Measurements from ENCODE around the gene ZNF322.

ZNF322 gene

DNA sequence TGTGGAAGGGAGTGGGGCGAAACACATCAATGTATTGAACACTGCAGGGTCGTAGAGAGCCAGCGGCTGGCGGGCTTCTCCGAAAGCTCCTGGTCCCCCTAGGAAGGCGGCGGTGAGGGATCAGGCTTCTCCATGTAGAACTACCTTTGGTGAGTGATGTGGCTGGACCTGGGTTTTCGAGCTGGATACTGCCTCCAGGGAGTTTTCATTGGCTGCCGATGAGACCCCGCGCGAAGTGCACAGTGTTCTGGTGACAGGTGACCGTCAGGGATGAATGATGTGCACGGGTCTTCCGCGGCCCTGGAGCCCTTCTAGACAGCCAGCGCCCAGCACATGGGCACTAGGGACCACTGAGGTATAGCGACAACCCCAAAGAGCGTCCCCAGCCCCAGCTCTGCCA, 46.3 kb downstream of the ZNF322 start:
- no peak for DNase-seq

GRCh38 chr6:26611599-26611998, 47.9 kb downstream of the ZNF322 start:
- no peak for DNase-seq

DNA sequence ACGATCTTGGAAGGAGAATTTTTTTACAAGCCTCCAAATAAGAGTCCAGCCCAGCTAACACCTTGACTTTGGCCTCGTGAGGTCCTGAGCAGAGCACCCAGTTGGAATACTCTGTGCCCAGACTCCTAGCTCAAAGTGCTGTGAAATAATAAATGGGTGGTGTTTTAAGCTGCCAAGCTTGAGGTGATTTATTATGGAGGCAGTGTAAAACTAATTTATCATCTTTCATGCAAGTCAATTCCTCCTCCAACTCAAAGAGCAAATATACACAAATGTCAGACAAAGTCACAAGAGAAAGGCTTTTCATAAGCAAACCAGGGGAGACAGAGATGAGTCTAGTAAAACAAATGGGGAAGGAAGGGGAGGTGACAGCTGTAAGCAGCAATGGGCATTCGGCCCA, 50.1 kb downstream of the ZNF322 start:
- DNase-seq, result no peak

- DNase-seq, result peak; percentile 50
These were observed 51.9 kb downstream of the ZNF322 start for GRCh38 chr6:26607434-26608230.

- no peak for DNase-seq
These were observed 54.7 kb downstream of the ZNF322 start for GRCh38 chr6:26604797-26605196.

- DNase-seq, result no peak
These were observed 55.5 kb downstream of the ZNF322 start for GRCh38 chr6:26604026-26604425.

- DNase-seq, result no peak
These were observed 57.3 kb downstream of the ZNF322 start for GRCh38 chr6:26602262-26602661.

DNA sequence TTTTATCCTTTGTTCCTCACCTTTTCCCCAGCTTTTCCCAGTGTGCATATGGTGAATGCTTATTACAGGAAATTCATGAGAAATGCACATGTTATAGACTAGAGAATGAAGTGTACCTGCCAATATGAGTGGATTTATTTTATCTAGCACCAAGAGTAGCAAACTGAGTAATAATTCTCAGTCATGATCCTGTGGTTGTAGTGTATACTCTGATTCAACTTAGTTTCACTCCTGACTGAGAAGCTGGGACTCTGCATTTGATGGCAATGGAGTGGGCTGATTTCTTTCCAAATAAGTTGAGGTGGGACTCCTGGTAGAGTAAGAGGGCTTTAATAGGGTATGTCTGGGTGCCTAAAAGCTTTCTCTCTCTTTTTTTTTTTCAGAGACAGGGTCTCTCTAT, 58.8 kb downstream of the ZNF322 start:
- no peak for DNase-seq

- no peak for DNase-seq
These were observed 60.0 kb downstream of the ZNF322 start for GRCh38 chr6:26599591-26599990.

DNA sequence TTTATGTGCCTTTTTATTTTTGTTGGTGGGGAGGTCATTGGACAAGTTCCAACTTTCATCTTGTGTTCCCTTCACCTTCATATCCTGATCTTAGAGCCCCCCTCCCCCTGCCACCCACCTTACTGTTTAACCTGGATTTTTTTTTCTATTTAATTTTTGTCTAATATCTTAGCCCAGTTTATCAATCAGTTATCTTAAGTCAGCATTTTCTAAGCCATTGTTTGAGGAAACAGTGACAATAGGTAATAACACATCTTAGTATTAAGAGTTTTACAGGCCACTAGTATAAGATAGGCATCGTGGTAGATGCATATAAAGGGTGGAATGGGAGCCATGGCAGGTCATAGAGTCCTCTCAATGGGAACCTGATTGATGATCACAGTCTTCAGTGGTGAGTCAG, 60.4 kb downstream of the ZNF322 start:
- no peak for DNase-seq

- DNase-seq, result no peak
These were observed 61.3 kb downstream of the ZNF322 start for GRCh38 chr6:26598267-26598666.

DNA sequence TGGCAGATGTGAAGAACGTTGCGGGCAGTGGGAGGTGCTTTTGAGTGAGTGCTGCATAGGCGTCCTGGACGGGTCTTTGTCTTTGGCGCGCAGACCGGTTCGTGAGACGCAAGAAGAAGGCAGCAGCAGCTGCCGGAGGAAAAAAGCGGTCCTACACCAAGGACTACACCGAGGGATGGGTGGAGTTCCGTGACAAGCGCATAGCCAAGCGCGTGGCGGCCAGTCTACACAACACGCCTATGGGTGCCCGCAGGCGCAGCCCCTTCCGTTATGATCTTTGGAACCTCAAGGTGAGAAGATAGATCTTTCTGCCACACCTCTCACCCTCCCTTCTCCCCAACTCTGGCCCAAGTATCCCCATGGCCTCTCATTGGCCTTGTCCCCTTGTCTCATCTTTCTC, 61.7 kb downstream of the ZNF322 start:
- DNase-seq, result no peak

- no peak for DNase-seq
These were observed 62.2 kb downstream of the ZNF322 start for GRCh38 chr6:26597389-26597766.

GRCh38 chr6:26596579-26597388, 62.8 kb downstream of the ZNF322 start, which contains the start of gene ABT1:
Gene ABT1 (plus strand): TSS chr6:26596953. CDS start chr6:26596983, 30 bp downstream.
- DNase-seq, result peak; percentile 96

DNA sequence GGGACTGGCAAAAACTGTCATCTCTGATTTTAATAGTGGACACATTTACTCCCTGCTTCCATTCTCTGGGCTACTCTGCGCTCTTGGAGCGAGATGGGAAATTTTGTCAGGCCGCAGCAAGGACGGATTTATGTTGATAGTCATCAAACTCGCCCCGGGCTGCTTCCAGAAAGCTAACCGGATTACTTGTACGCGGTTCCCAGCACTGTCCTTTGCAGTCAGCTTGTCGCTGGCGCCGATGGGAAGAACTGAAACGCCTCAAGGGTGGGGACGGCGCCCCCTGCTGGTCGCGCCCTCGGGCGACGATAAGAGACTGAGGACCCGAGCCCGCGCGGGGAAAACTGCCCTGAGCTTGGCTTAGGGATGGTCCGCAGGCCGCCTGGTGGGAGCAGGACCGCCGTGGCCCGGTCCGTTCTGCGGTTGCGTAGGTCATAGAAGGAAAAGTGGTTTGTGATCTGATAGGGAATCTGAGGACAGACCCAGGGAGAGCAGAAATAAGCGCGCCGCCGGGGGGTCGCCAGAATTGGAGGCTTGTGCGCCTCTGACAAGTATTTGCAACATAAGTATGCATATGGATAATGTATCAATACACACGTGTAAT, 63.8 kb downstream of the ZNF322 start:
- peak; percentile 82 for DNase-seq

DNA sequence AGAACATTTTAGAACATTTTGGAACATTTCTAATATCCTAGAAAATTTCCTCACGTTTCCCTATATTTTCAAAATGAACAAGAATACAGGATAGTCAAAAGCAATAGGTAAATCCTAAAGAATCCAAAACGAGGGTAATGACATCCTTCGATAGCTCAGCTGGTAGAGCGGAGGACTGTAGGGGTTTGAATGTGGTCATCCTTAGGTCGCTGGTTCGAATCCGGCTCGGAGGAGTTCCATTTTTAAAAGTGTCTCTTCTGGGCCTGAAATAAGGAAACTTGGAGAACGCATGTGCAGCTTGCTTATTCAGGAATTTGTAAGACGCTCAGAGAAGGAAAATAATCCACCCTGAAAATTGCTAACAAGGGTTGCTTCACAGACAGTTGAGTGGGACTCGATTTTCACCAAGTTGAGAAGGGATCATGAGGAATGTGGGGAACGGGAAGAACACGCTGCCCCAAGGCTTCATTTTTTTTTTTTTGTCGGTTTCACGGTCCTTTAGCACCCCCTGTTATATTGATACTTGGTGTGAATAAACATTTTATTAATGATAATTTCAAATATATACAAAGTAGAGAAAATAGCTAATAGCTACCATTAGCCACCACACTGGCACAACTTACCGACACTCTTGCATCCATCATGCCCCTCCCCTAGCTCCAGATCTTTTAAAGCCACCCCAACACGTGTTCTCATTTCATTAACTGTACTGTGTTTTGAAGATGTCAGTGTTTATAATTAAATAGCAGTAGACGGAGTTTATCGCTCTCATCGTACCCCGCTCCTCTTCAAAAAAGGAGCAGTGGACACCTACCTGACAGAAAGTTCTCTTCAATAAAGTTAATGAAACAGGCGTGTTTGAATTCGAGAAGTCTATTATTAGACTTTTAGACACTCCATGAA, 64.6 kb downstream of the ZNF322 start:
- no peak for DNase-seq

DNA sequence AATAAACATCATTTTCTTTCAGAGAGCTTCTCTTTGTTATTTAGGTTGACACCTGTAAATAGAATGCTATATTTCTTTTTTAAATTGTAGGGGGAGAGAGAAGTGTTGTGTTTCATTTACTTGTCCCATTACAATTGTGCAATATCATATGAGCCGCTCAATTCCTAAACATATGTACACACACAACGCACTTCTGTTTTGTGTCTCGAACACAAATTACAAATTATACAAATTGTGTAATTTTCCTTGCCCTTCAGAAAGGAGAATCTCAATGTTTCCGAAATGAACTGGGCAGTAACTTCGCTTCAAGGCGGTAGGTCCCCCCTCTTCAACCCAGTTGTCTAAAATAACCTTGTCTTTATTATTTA, 65.4 kb downstream of the ZNF322 start:
- DNase-seq, result no peak

DNA sequence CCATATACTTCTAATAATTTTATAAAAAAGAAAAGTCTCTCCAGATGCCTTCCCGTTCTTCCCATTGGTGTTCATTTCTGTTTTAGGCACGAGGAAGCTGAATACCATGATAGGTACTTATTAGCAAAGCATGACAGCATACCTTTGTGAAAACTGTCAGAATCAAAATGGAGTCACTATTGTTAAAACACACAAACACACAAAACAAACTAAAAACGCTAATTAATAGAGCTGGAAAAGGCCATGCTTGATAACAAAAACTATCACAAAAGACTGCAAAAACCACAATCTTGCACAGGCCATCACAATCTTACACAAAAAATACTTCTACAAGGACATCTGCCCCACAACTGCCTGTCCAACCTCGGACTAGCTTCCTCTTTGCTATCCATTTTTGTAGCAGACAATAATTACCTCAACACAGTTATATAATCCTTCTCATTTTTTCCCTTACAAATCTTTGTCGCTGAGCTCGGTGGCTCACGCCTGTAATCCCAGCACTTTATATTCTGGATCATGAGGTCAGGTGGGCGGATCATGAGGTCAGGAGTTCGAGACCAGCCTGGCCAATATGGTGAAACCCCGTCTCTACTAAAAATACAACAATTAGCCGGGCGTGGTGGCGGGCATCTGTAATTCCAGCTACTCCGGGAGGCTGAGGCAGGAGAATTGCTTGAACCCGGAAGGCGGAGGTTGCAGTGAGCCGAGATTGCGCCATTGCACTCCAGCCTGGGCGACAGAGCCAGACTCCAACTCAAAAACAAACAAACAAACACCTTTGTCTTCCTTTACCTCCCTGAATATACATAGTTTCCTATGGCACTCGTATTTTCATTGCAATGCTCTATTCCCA, 66.0 kb downstream of the ZNF322 start:
- DNase-seq, result no peak

DNA sequence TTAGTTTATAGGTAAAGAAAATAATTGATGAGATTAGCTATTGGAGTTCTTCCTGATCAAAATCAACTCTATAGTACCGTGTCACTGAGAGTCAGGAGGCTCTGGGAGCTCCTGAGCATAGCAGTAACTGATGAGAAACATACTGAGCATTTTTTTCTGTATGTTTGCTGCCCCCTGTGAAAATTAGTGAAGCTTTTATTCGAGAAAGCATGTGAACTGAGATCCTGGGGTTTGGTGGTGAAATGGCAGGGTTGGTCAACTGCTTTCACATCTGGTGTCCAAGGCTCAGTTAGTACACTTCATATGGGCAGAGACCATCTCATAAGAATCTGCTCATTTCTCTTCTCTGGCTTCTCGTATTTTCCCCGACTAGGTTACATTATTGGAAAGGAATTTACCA, 66.9 kb downstream of the ZNF322 start:
- no peak for DNase-seq

- DNase-seq, result no peak
These were observed 70.6 kb downstream of the ZNF322 start for GRCh38 chr6:26588965-26589364.

All from CD4-positive, alpha-beta T cell treated with Interleukin-15 for 1 hour (primary cell).